GM12891 (cell line): Measurements from ENCODE around the gene RNASE7.
"Not testable (repeated sequence)": the region's sequence is repeated elsewhere in the genome, so short reads cannot be mapped to it uniquely, and the experiment has no call there.

Experiments used
- PAX5 ChIP-seq: IDR thresholded peaks from 2 replicates; pipeline ENCODE4 v1.6.1; 2011; ENCODE audit warnings: low read length, moderate library complexity, mild to moderate bottlenecking; ENCODE audit not compliant: insufficient read depth, severe bottlenecking
- POLR2A ChIP-seq: IDR thresholded peaks from 2 replicates; pipeline ENCODE4 v1.6.1; 2011; ENCODE audit warnings: low read depth, low read length, control low read depth
- POLR2AphosphoS5 ChIP-seq: IDR thresholded peaks from 2 replicates; pipeline ENCODE4 v1.6.1; 2011; ENCODE audit warnings: low read depth, low read length, control low read depth
- POU2F2 ChIP-seq: IDR thresholded peaks from 2 replicates; pipeline ENCODE4 v1.6.1; 2011; ENCODE audit warnings: low read depth, mild to moderate bottlenecking, control low read depth, low read length, moderate library complexity
- SPI1 ChIP-seq: IDR thresholded peaks from 2 replicates; pipeline ENCODE4 v1.6.1; 2011; ENCODE audit warnings: low read depth, low read length, control low read depth
- TAF1 ChIP-seq: IDR thresholded peaks from 2 replicates; pipeline ENCODE4 v1.6.1; 2011; ENCODE audit warnings: low read depth, low read length, control low read depth

DNA sequence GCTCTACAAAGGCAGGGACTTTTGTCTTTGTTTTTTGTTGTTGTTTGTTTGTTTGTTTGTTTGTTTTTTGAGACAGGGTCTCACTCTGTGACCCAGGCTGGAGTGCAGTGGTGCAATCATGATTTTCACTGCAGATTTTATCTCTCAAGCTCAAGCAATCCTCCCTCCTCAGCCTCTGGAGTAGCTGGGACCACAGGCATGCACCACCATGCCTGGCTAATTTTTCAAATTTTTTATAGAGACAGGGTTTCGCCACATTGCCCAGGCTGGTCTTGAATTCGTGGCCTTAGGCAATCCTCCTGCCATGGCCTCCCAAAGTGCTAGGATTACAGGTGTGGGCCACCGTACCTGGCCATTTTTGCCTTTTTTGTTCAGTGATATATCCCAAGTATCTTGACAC is 1.2 kb upstream of the RNASE7 start:
- not testable (repeated sequence) for TF ChIP-seq POLR2A, POLR2AphosphoS5, TAF1, SPI1, POU2F2, PAX5
